Measurements from ENCODE around the gene MRPL43. TPM values are rescaled to one million over a fixed set of nuclear protein-coding genes. Genes with fewer than 3 reads are reported as not detected.

The MRPL43 gene
- total and polyA plus RNA-seq, 2 experiments from 2014 or later: 60.4 to 126 TPM

GRCh38 chr10:100945754-100946153 is 41.5 kb downstream of the MRPL43 start:
- Histone ChIP-seq H3K27me3 (ENCODE audit: insufficient read depth) (no peaks in the 10 kb centered on the region), H2AFZ (no peak overlapping the region), H4K20me1 (replicated peaks; ENCODE audit: insufficient read depth) (0 out of 2 replicates have a peak, but pooled peaks cover 4% of the 10 kb centered on the region), H3F3A (replicated peaks; ENCODE audit: low read depth) (no peaks in the 10 kb centered on the region), H3K36me3 (ENCODE audit: insufficient read depth) (peaks cover 39% of the 10 kb centered on the region), H3K27ac (ENCODE audit: low read depth) (no peak overlapping the region), H3K4me1 (ENCODE audit: insufficient read depth) (no peaks in the 10 kb centered on the region), H3K4me3 (no peak overlapping the region), H3K79me2 (replicated peaks; ENCODE audit: insufficient read depth) (no peaks in the 10 kb centered on the region), H3K9me2 (ENCODE audit: insufficient read depth) (no peaks in the 10 kb centered on the region), H3K4me2 (no peak overlapping the region)
- TF ChIP-seq CREB1 (CRISPR knock-in tag; IDR thresholded peaks at IDR 0.05; ENCODE audit: low read depth) (no peak), CTCF (conservative IDR thresholded peaks at IDR 0.05; ENCODE audit: low read depth in 2 of 2) (no peak), STAT1 (IDR thresholded peaks at IDR 0.05; ENCODE audit: unreplicated experiment) (no peak), REST (IDR thresholded peaks at IDR 0.05; ENCODE audit: unreplicated experiment) (no peak), NANOG (IDR thresholded peaks at IDR 0.05; ENCODE audit: borderline replicate concordance) (no peak), POLR2AphosphoS5 (IDR thresholded peaks at IDR 0.05; ENCODE audit: low read depth) (no peak), EZH2phosphoT487 (IDR thresholded peaks at IDR 0.05; ENCODE audit: unreplicated experiment) (no peak)
- no peak overlapping the region for H3K4me3 Mint-ChIP-seq
- H3K27me3 Mint-ChIP-seq (ENCODE audit: insufficient read depth, low read depth, poor library complexity): no peaks in the 10 kb centered on the region
- DNase-seq (ENCODE audit: low spot score) (no peak), ATAC-seq (no peak)
- no peaks in the 10 kb centered on the region; the same call in 2 of the 3 replicates for H3K9me3 Mint-ChIP-seq
- H3K4me1 Mint-ChIP-seq: no peaks in the 10 kb centered on the region
- peaks cover 56% of the 10 kb centered on the region for H3K36me3 Mint-ChIP-seq (ENCODE audit: low read depth)
- H3K27ac Mint-ChIP-seq: no peak overlapping the region

GRCh38 chr10:100943508-100943907 is 43.8 kb downstream of the MRPL43 start:
- Histone ChIP-seq H2AFZ (no peak overlapping the region), H3K9me2 (ENCODE audit: insufficient read depth) (no peaks in the 10 kb centered on the region), H3K4me2 (no peak overlapping the region), H3K4me1 (ENCODE audit: insufficient read depth) (no peaks in the 10 kb centered on the region), H3K4me3 (no peak overlapping the region), H3F3A (replicated peaks; ENCODE audit: low read depth) (no peaks in the 10 kb centered on the region), H4K20me1 (replicated peaks; ENCODE audit: insufficient read depth) (no peaks in the 10 kb centered on the region), H3K79me2 (replicated peaks; ENCODE audit: insufficient read depth) (no peaks in the 10 kb centered on the region), H3K27me3 (ENCODE audit: insufficient read depth) (no peaks in the 10 kb centered on the region), H3K27ac (ENCODE audit: low read depth) (no peak overlapping the region), H3K36me3 (ENCODE audit: insufficient read depth) (peaks cover 36% of the 10 kb centered on the region)
- H3K4me3 Mint-ChIP-seq: no peak overlapping the region
- H3K27ac Mint-ChIP-seq: no peak overlapping the region
- H3K4me1 Mint-ChIP-seq: no peaks in the 10 kb centered on the region
- no peaks in the 10 kb centered on the region; the same call in 2 of the 3 replicates for H3K9me3 Mint-ChIP-seq
- H3K27me3 Mint-ChIP-seq (ENCODE audit: insufficient read depth, low read depth, poor library complexity): no peaks in the 10 kb centered on the region
- H3K36me3 Mint-ChIP-seq (ENCODE audit: low read depth): peaks cover 59% of the 10 kb centered on the region
- DNase-seq (ENCODE audit: low spot score) (no peak), ATAC-seq (no peak)
- no peak for TF ChIP-seq CREB1 (CRISPR knock-in tag; IDR thresholded peaks at IDR 0.05; ENCODE audit: low read depth)
- no peak for TF ChIP-seq ZNF331 (CRISPR knock-in tag; IDR thresholded peaks at IDR 0.05; ENCODE audit: low read depth)
- TF ChIP-seq ZNF114 (CRISPR knock-in tag; IDR thresholded peaks at IDR 0.05): no peak
- TF ChIP-seq REST (IDR thresholded peaks at IDR 0.05; ENCODE audit: unreplicated experiment): no peak
